HG03558 (cell line): ENCODE measurements around the gene SELENOS.

Experiments
- ATAC-seq: cut with Tn5 transposase; IDR thresholded peaks from one replicate; pipeline ENCODE4 v1.9.1; 2021; ENCODE audit warnings: moderate number of reproducible peaks; ENCODE audit not compliant: unreplicated experiment; ENCODE audit errors: extremely low read depth

Gene SELENOS

DNA sequence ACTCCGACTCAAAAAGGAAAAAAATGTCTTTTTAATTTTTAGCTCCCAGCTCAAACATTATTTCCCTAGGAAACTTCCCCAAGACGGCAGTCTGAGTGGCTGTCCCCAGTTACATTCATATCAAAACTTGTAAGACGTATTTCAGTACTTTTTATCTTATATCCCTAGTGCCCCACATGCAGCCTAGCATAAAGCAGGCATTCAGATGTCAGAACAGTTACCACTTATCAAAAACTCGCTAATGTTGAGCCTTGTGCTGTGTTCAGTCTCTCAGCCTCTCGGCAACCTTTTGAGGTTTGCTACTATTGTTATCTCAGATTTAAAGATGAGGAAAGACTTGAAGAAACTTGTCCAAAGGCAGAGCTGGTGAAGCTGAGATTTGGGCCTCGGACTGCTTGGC, 6.6 kb upstream of the SELENOS start:
- ATAC-seq, result no peak

DNA sequence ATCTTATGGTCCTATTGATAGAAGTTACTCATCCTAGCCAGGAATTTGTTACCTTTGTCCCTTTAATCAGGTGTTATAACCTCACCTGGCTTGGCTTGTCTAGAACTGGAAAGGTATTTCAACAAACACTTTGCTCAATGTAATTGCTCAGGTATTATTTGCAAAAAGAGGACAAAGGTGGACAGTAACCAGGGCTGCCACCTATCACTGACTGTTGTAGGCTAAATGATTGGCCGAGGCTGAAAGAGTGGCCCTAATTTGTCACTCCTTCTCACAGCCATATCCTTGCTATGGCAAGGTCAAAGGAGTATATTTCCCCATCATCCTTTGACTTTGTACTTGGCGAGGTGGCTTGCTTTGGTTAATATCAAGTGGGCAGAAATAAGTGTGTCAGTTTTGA, 2.7 kb upstream of the SELENOS start:
- ATAC-seq, result no peak

DNA sequence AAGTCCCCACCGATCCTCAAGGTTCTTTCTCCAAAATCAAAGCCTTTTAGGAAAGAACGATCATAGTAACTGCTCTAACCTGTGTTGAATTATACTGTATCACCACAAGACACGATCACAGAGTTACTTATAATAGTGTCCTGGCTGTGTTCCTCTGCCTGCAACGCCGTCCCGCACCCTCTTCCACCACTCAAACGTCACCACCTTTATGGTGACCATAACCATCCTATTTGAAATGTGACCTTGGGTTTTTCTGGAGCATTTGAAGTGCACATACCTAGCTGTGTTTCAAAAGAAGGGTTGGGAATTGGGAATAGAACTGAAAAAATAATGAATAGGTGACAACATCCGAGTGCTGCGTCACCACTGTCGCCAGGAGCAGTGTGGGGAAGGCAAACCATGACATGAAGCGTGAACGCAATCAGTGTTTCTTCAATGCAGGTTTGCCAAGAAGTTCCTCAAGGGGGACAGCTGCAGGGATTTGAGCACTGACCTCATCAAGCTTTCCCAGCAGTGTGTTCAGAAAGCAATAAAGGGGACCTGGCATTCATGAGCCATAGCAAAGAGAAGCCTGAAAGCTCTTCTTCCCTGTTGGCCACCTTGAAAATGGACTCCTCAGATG, 769 bp upstream of the SELENOS start:
- ATAC-seq, result no peak

DNA sequence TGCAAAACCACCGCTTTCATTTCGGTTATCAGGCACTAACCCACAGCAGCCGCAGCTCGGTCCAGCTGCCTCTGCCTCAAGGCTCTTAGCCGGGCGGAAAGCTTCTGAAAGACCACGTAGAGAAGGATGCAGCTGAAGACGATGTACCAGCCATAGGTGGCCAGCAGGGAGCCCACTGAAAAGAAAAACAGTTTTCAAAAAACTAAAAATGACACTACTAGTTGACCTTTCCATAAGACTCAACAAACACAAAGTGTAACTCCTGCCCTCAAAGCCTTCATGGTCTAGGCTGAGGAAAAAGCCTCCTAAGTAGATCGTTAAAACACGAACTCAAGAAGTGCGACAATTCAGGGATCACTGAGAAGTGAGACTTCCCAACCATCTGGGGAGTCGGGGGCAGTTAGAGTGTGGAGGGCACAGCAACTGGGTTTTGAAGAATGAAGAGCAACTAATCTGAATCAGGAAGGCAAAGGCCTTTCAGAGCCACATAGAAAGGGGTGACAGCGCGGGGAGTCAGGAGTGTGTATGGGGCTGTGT, 716 bp downstream of the SELENOS start:
- no peak for ATAC-seq

DNA sequence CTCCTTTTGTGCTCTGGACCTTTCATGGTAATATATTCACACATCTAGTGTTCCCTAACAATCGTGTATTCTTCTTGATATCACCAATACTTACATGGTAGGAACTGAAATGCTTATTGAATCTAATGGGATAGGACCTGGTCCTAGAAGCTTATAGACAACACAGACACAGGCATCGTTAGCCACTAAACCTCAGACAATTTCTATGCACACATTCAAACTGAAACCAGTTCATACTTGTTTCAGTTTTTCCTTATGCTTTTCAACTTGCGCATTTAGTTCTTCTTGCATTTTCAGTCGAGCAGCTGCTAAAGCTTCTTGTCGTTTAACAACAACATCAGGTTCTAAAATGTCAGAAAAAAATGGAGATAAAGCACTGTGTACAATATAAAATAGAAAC, 2.3 kb downstream of the SELENOS start:
- ATAC-seq, result peak; percentile 39

DNA sequence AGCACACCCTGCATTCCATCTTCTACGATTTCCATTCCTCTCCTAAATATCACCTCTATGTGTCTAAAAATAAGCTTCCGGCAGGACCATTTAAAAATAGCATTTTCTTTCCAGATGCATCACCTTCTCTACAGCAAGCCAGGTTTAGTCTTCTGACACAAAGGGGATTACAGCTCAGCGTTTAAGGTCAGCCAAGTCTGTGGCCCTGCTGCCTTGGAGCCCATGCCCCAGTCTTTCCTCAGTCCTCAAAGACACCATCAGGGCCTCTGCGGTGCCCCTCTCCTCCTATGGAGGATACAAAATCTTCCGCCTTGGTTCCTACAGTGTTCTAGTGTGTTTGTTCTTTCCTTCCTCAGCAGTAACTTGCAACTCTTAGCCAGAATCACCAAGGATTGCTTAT, 3.8 kb downstream of the SELENOS start:
- ATAC-seq, result no peak

DNA sequence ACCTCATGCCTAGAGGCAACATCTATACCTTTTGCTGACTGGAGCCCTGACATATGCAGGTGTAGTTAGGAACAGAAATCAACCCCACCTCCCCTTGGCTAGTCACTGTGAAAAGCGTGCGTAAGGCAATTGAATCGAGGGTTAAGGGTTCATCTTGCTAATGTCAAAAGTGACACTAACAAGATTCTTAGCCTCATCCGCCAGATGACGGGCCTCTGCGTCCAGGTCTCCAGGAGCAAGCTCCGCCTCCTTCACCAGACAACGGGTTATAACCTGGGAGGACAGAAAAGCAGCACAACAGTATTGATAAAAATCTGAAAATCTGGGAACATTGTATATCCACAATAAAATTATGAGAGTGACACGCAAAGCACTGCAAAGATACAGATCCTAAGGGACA, 4.7 kb downstream of the SELENOS start:
- no peak for ATAC-seq

DNA sequence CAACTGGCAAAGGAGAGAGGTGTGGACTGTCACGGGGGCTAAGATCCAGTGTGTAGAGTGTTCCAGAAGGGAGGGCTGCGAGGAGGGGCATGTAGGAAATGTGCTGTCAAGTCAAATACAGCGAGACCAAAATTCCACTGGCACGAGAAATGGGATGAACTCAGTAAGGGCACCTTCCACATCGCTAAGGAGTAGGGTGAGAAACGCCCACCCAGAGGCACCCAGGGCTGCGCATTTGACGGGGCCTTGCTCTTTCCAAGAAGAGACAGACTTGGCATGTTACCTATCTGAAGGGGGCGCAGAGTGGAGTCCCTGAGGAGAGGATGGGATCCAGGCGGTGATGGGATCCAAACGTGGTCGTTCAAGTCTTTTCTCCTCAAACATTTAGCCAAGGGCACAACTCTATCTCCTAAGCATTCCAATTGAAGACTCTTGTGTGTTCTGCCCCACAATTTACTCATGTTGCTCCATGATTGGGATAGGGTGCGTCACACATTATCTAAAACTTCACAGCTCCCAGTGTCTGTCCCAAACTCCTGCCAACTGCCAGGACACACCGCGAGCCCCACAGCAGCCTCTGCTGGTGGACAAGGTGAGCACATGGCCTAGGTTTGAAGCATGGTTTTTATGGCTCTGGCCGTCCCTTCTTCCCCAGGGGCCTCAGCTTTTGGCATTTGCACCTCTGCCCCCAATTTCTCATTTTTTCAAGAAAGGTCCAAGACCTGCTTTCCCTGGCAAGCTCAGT, 7.6 kb downstream of the SELENOS start:
- no peak for ATAC-seq

DNA sequence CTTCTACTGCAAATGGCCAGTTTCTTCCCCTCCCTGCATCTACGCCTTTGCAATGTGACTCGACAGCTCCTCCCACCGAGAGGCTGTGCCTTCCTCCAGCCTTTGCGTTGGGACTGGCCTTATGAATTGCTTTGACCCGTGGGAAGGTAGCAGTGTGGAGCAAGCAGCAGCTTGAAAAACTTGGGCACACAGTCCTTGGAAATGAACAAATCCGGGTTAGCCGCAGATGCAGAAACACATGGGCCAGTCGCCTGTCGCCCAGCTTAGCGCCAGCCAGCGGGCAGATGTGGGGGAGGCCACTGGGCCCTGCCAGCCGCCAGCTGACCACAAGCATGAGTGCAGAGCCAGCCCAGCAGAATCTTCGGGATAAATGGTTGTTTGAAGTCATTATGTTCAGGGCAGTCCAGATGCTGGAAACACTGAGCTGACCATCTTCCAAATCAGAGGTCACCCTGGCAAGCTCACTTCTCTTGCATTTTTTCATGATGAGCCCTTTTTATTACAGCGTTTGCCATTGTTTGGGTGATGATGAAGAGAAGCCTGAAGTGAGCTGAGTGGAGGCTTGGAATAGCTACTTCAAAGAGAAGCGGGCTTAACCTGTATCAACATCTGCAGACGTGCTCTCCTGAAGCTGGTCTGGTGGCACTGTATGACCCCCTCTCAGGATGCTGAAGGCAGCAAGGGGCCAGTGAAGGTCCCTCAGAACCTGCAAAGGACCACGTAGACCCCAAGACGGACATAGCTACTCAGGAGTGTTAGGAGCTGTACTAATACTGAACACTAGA, 9.8 kb downstream of the SELENOS start:
- no peak for ATAC-seq

DNA sequence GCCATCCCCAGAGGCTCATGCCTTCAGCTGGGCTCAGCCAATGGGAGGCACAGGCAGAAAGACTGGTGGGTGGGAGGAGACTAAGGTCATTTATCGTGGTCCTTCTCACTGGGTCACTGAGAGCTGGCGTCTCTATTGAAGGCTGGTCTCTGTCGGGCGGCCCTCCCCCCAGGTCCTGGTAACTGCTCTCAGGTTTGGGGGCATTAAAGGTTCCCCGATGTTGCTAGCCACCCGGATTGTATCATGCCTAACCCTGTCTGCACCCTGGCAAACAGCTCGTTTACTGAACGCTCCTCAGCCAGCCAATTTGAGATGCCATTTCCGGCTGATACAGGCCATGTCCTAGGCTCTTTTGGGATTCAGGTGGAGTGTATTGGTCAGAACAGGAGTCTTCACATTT, 10.5 kb downstream of the SELENOS start:
- ATAC-seq, result no peak

DNA sequence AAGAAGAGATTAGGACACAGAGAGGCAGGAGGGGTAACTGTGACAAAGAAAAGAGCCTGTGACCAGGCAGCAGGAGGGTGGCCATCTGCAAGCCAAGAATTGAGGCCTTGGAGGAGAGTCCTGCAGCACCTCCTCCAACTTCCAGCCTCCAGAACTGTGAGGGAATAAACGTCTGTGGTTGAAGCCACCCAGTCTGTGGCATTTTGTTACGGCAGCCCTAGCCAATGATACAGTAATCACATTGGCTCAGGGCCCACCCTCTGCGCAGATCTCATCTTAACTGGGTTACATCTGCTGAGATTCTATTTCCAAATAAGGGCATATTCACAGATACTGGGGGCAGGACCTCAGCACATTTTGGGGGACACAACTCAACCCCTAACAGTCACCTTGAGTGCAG, 11.3 kb downstream of the SELENOS start:
- ATAC-seq, result no peak

DNA sequence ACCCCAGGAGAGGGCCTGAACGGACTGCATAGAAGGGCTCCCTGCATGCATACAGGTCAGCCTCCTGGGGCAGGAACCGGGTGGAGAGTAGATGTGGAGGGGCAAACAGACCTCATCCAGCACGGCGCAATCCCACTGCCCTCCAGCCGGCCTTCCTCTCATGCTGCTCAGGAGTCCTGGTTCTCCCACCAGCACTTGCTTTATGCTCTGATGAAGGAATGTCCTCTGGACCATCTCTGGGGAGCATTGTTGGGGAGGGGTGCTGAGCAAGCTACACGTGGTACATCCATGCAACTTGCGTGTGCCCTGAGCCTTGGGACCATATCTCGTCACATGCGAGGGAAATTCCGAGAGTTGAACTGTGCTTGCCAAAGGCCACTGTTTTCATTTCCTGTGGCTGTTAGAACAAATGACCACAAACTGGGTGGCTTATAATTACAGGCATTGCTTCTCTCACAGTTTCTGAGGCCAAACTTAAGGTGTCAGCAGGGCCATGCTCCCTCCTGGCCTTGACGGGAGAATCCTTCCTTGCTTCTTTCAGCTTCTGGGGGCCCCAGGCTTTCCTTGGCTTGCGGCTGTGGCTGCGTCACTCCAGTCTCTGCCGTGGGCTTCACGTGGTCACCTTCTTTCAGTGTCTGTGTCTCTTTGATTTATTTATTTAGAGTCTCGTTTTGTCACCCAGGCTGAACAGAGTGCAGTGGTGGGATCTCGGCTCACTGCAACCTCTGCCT, 12.2 kb downstream of the SELENOS start:
- no peak for ATAC-seq

DNA sequence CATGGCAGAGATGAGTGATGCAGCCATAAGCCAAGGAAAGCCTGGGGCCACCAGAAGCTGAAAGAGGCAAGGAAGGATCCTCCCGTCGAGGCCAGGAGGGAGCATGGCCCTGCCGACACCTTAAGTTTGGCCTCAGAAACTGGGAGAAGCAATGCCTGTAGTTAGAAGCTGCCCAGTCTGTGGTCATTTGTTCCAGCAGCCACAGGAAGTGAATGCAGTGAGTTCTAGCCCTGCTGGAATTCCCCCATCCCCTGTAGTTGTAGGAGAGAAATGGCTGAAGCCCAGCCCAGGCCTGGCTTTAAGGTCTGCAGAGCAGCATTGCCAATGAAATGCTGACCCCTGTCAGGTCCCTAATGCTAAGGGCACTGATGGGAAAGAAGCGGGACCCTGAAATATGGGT, 13.3 kb downstream of the SELENOS start:
- no peak for ATAC-seq

DNA sequence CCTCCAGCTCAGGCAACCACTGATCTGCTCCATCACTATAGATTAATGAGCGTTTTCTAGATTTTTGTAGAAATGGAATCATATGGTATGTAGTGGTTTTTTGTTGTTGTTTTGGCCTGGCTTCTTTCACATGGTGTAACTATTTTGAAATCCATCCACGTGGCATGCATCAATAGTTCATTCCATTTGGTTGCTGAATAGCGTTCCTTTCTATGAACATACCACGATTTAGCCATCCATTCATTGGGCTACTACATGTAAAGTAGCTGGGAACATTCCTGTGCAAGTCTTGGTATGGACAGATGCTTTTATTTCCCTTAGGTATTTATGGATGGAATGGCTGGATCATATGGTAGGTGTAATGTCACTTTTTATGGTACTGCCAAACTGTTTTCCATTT, 14.7 kb downstream of the SELENOS start:
- ATAC-seq, result no peak

DNA sequence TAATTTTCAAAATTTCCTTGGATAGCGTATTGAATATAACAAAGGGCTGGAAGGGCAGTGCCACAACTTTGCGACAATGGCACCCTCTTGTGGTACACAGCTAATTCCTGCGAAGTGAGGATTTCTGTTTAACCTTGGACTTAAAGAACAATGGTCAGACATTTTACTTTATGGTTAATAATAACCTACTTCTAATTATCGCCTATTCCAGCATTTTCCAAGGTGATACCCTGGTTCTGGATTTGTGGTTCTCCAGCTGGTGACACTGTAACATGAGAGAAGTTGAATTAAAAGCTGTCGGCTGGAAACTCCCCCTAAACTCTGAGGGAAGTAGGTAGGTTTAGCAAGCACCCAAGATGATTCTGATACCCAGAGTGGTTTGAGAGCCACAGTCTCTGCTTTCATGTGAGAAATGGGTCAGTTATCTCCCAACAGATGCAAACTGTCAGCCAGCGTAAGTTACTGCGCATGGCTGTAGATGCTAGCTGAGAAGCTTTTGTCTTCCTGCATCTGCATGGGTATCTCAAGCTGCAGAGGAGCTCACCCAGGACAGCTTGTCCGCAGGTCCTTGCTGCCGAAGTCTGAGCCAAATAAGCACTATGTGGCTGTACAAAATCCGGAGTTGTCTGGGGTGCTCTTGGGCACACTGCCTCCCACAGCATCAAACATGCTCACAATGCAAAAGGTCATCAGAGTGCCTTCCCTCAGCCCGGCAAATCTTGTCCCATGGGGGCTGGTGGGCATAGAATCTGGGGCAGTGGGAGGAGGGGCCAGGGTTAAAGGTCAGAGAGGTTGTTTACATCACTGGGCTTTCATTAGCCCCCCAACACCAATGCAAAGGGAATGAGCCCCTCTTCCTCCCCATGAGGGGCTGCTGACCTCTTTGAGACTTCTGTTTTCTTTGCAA, 18.8 kb downstream of the SELENOS start:
- ATAC-seq, result no peak

DNA sequence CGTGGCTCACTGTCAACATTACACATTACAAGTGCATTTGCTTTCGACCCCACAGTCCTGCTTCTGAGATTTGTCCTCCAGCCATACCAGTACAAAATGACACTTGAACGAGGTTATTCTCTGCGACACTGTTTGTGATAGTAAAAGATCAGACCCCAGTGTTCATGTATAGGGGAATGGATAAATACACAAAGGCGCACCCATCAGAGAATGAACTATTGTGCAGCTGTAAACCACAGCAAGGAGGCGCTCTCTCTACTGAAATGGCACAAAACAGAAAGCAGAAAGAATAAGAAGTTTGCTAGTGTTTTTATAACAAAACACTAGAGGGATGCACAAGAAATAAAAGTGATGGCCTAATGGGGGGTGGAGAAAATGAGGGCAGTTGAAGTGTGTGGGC, 20.5 kb downstream of the SELENOS start:
- no peak for ATAC-seq

DNA sequence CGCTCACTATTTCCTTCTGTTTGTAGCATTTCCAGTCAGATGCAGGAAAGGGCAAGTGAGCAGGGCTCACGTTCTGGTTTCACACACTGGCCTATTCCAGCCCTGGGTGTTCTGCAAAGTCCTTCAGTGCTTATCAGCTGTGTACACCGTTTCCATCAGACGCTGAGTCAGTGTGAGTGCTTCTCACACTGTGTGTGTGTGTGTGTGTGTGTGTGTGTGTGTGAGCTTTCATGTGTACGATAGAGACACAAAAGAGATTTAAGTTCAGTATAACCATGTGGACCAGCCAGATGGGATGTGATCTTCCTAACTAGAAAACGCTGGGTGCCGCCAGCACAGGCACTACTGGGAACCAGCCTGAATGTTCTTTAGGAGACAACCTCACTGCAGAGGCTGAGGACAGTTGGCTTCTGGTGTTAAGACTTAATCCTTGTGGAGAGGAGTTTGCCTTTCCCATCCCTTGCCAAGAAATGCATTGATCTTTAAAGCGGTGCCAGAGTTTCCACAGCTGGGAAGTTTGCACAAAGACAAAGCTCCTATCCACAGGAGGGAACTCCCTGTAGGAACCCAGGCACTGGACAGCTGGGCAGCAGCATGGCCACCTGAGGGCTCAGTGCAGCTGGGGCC, 21.6 kb downstream of the SELENOS start:
- ATAC-seq, result no peak

DNA sequence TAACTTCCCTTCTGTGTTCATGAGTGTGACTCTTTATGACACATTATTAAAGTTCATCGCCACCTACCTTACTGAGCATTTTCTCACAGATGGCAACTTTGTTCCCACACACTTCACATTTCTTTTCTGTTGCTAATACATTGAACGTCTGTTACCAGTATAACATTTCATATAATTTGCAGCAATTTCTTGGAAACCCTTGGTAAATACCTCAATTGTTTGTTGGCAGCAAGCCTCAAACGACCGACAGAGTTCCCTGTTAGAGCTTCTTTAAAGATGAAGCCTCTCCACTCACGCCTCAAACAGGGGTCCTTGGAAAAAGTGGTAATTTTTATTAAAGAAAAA, 22.3 kb downstream of the SELENOS start:
- ATAC-seq, result no peak
